ENCODE data around the gene RAB10. TPM values are rescaled to one million over a fixed set of nuclear protein-coding genes. Genes with fewer than 3 reads are reported as not detected.
A peak's percentile ranks its signal among the peaks of the same experiment; 100 is the strongest.
"Not testable (repeated sequence)": the region's sequence is repeated elsewhere in the genome, so short reads cannot be mapped to it uniquely, and the experiment has no call there.

RAB10 gene
- total RNA-seq, 1 experiment from 2014 or later, result 127 TPM

- in situ Hi-C loops (cut with HindIII; ENCODE audit: low pct_unique_long_range_greater_than_20kb, low sequenced_read_pairs), result no loop called here
- no peak for DNase-seq (ENCODE audit: low read depth, low spot score)
Observed at GRCh38 chr2:26075173-26075572, 41.3 kb downstream of the RAB10 start.

GRCh38 chr2:26076001-26076587 is 42.2 kb downstream of the RAB10 start:
- in situ Hi-C loops (cut with HindIII; ENCODE audit: low pct_unique_long_range_greater_than_20kb, low sequenced_read_pairs), result no loop called here
- DNase-seq (ENCODE audit: low read depth, low spot score), result no peak

- in situ Hi-C loops (cut with HindIII; ENCODE audit: low pct_unique_long_range_greater_than_20kb, low sequenced_read_pairs), result no loop called here
- no peak for DNase-seq (ENCODE audit: low read depth, low spot score)
Observed at GRCh38 chr2:26077291-26077690, 43.4 kb downstream of the RAB10 start.

GRCh38 chr2:26078939-26079338 is 45.1 kb downstream of the RAB10 start:
- in situ Hi-C loops (cut with HindIII; ENCODE audit: low pct_unique_long_range_greater_than_20kb, low sequenced_read_pairs), result no loop called here
- DNase-seq (ENCODE audit: low read depth, low spot score), result no peak

- no peak for DNase-seq (ENCODE audit: low read depth, low spot score)
- in situ Hi-C loops (cut with HindIII; ENCODE audit: low pct_unique_long_range_greater_than_20kb, low sequenced_read_pairs), result no loop called here
Observed at GRCh38 chr2:26080356-26080755, 46.5 kb downstream of the RAB10 start.

GRCh38 chr2:26080925-26081324 is 47.0 kb downstream of the RAB10 start:
- DNase-seq (ENCODE audit: low read depth, low spot score); in situ Hi-C loops (cut with HindIII; ENCODE audit: low pct_unique_long_range_greater_than_20kb, low sequenced_read_pairs): not testable (repeated sequence)

GRCh38 chr2:26081556-26081955 is 47.7 kb downstream of the RAB10 start:
- in situ Hi-C loops (cut with HindIII; ENCODE audit: low pct_unique_long_range_greater_than_20kb, low sequenced_read_pairs), result no loop called here
- DNase-seq (ENCODE audit: low read depth, low spot score), result no peak

- in situ Hi-C loops (cut with HindIII; ENCODE audit: low pct_unique_long_range_greater_than_20kb, low sequenced_read_pairs), result no loop called here
- peak; percentile 25 for DNase-seq (ENCODE audit: low read depth, low spot score)
Observed at GRCh38 chr2:26086155-26086637, 52.3 kb downstream of the RAB10 start.

GRCh38 chr2:26086779-26087178 is 52.9 kb downstream of the RAB10 start:
- in situ Hi-C loops (cut with HindIII; ENCODE audit: low pct_unique_long_range_greater_than_20kb, low sequenced_read_pairs), result no loop called here

GRCh38 chr2:26088038-26088643 is 54.3 kb downstream of the RAB10 start:
- peak; percentile 66 for DNase-seq (ENCODE audit: low read depth, low spot score)
- in situ Hi-C loops (cut with HindIII; ENCODE audit: low pct_unique_long_range_greater_than_20kb, low sequenced_read_pairs), result no loop called here

More at GRCh38 chr2:26086779-26087178, 52.9 kb downstream of the RAB10 start:
- DNase-seq (ENCODE audit: low read depth, low spot score), result no peak

- DNase-seq (ENCODE audit: low read depth, low spot score); in situ Hi-C loops (cut with HindIII; ENCODE audit: low pct_unique_long_range_greater_than_20kb, low sequenced_read_pairs): not testable (repeated sequence)
Observed at GRCh38 chr2:26088931-26089330, 55.0 kb downstream of the RAB10 start.

GRCh38 chr2:26089337-26089736 is 55.5 kb downstream of the RAB10 start:
- in situ Hi-C loops (cut with HindIII; ENCODE audit: low pct_unique_long_range_greater_than_20kb, low sequenced_read_pairs), result no loop called here
- no peak for DNase-seq (ENCODE audit: low read depth, low spot score)

GRCh38 chr2:26095758-26096157 is 61.9 kb downstream of the RAB10 start:
- in situ Hi-C loops (cut with HindIII; ENCODE audit: low pct_unique_long_range_greater_than_20kb, low sequenced_read_pairs), result no loop called here
- no peak for DNase-seq (ENCODE audit: low read depth, low spot score)

- no peak for DNase-seq (ENCODE audit: low read depth, low spot score)
- in situ Hi-C loops (cut with HindIII; ENCODE audit: low pct_unique_long_range_greater_than_20kb, low sequenced_read_pairs), result no loop called here
Observed at GRCh38 chr2:26099933-26100332, 66.0 kb downstream of the RAB10 start.

- in situ Hi-C loops (cut with HindIII; ENCODE audit: low pct_unique_long_range_greater_than_20kb, low sequenced_read_pairs), result no loop called here
- no peak for DNase-seq (ENCODE audit: low read depth, low spot score)
Observed at GRCh38 chr2:26100384-26100783, 66.5 kb downstream of the RAB10 start.

GRCh38 chr2:26103752-26104151 is 69.9 kb downstream of the RAB10 start:
- DNase-seq (ENCODE audit: low read depth, low spot score), result no peak
- in situ Hi-C loops (cut with HindIII; ENCODE audit: low pct_unique_long_range_greater_than_20kb, low sequenced_read_pairs), result no loop called here

GRCh38 chr2:26108701-26109100 is 74.8 kb downstream of the RAB10 start:
- DNase-seq (ENCODE audit: low read depth, low spot score); in situ Hi-C loops (cut with HindIII; ENCODE audit: low pct_unique_long_range_greater_than_20kb, low sequenced_read_pairs): not testable (repeated sequence)

GRCh38 chr2:26112201-26112600 is 78.3 kb downstream of the RAB10 start:
- in situ Hi-C loops (cut with HindIII; ENCODE audit: low pct_unique_long_range_greater_than_20kb, low sequenced_read_pairs), result no loop called here
- no peak for DNase-seq (ENCODE audit: low read depth, low spot score)

- no peak for DNase-seq (ENCODE audit: low read depth, low spot score)
- in situ Hi-C loops (cut with HindIII; ENCODE audit: low pct_unique_long_range_greater_than_20kb, low sequenced_read_pairs), result no loop called here
Observed at GRCh38 chr2:26114151-26114550, 80.3 kb downstream of the RAB10 start.

Measured in SK-MEL-5 (cell line).